B cell (primary cell): ENCODE results near the gene PCIF1. TPM values are rescaled to one million over a fixed set of nuclear protein-coding genes. Genes with fewer than 3 reads are reported as not detected.

Source experiments
- ATAC-seq: fragments of 200-7000 bp; cut with Tn5 transposase; one replicate; pipeline ENCODE4 v1.10.0; 2021; ENCODE audit warnings: low read depth, mild to moderate bottlenecking, moderate number of reproducible peaks, moderate library complexity
- CTCF ChIA-PET: fragments of 350-600 bp; sonication (Branson Sonifier 250); formaldehyde crosslinking; loops from one replicate; lab custom pipeline; 2021; ENCODE audit warnings: antibody characterized with exemption, inconsistent platforms; lab: Charles Lee
- POLR2A ChIA-PET: fragments of 350-600 bp; sonication (Branson Sonifier 250); formaldehyde crosslinking; loops from one replicate; lab custom pipeline; 2021; ENCODE audit warnings: antibody characterized with exemption; lab: Charles Lee
- DNase-seq: peaks from one replicate; pipeline ENCODE4 v3.0.0; 2013
- H2AFZ ChIP-seq: 2 replicates; pipeline ENCODE4 v1.6.1; 2012; ENCODE audit warnings: mild to moderate bottlenecking, low read depth, low read length; ENCODE audit not compliant: insufficient read depth, poor library complexity, severe bottlenecking
- H3K27ac ChIP-seq, 2 donors: 1 replicate in 1 of 2; 2 replicates in 1 of 2; pipeline ENCODE4 v1.5.1; 2012 to 2013; ENCODE audit warnings: low read length in 2 of 2, mild to moderate bottlenecking in 2 of 2, moderate library complexity in 1 of 2
- H3K27me3 ChIP-seq, 4 experiments: fragments of 200-600 bp in 1 of 4; sonication (generic) in 1 of 4; replicated peaks in 1 of 4; 1 replicate in 2 of 4; 2 replicates in 2 of 4; pipeline versions ENCODE4 v1.6.1 to v1.7.0; 2013 to 2016; ENCODE audit warnings: low read length in 3 of 4, mild to moderate bottlenecking in 2 of 4, mixed read lengths in 1 of 4, moderate library complexity in 1 of 4; ENCODE audit not compliant: insufficient read depth in 4 of 4, control insufficient read depth in 3 of 4; ENCODE audit errors: control extremely low read depth in 1 of 4
- H3K36me3 ChIP-seq, 2 experiments: replicated peaks in 1 of 2; 1 replicate in 1 of 2; 2 replicates in 1 of 2; pipeline versions ENCODE4 v1.6.1 to v1.7.1; 2013; ENCODE audit warnings: low read length in 1 of 2; ENCODE audit not compliant: insufficient read depth in 2 of 2, control insufficient read depth in 1 of 2; ENCODE audit errors: control extremely low read depth in 1 of 2, extremely low read depth in 1 of 2
- H3K4me1 ChIP-seq, 2 donors: fragments of 200-600 bp in 1 of 2; sonication (generic) in 1 of 2; 1 replicate in 1 of 2; 2 replicates in 1 of 2; pipeline versions ENCODE4 v1.5.1 to v1.6.1; 2013 to 2017; ENCODE audit warnings: low read length in 2 of 2; ENCODE audit not compliant: control insufficient read depth in 2 of 2, insufficient read depth in 2 of 2
- H3K4me2 ChIP-seq: replicated peaks from 2 replicates; pipeline ENCODE3; 2012; ENCODE audit warnings: mild to moderate bottlenecking, low read depth, low read length; ENCODE audit not compliant: poor library complexity, severe bottlenecking
- H3K4me3 ChIP-seq, 5 experiments: fragments of 200-600 bp in 1 of 5; sonication (generic) in 1 of 5; 1 replicate in 3 of 5; 2 replicates in 2 of 5; pipeline versions ENCODE4 v1.5.1 to v1.7.0; 2011 to 2016; ENCODE audit warnings: low read length in 4 of 5, mild to moderate bottlenecking in 4 of 5, low read depth in 2 of 5, control low read depth in 1 of 5, moderate library complexity in 1 of 5; ENCODE audit not compliant: insufficient read depth in 1 of 5; ENCODE audit errors: control extremely low read depth in 1 of 5, extremely low read depth in 1 of 5
- H3K79me2 ChIP-seq: fragments of 200-600 bp; sonication (generic); one replicate; pipeline ENCODE4 v1.6.0; 2016; ENCODE audit warnings: low read length; ENCODE audit not compliant: control insufficient read depth, insufficient read depth
- H3K9ac ChIP-seq: fragments of 200-600 bp; sonication (generic); 2 replicates; pipeline ENCODE4 v1.6.1; 2017; ENCODE audit warnings: mild to moderate bottlenecking, low read length, moderate library complexity
- H3K9me3 ChIP-seq, 3 donors: one replicate each; pipeline versions ENCODE4 v1.6.1 to v1.7.1; 2013; ENCODE audit warnings: low read length in 2 of 3; ENCODE audit not compliant: control insufficient read depth in 2 of 3, insufficient read depth in 1 of 3; ENCODE audit errors: control extremely low read depth in 1 of 3
- H4K20me1 ChIP-seq: 2 replicates; pipeline ENCODE4 v1.6.0; 2012; ENCODE audit warnings: mild to moderate bottlenecking, low read length; ENCODE audit not compliant: insufficient read depth, control insufficient read depth, poor library complexity, severe bottlenecking
- H3K27ac Mint-ChIP-seq: one replicate; pipeline ENCODE4 v1.8.0; 2021; ENCODE audit warnings: mixed read lengths
- H3K27me3 Mint-ChIP-seq: one replicate; pipeline ENCODE4 v1.8.0; 2021; ENCODE audit warnings: mixed read lengths
- H3K4me1 Mint-ChIP-seq: one replicate; pipeline ENCODE4 v1.8.0; 2021; ENCODE audit warnings: mixed read lengths
- H3K4me3 Mint-ChIP-seq: one replicate; pipeline ENCODE4 v1.8.0; 2021; ENCODE audit warnings: mixed read lengths
- H3K9me3 Mint-ChIP-seq: one replicate; pipeline ENCODE4 v1.8.0; 2022; ENCODE audit warnings: mixed read lengths; ENCODE audit not compliant: insufficient read depth
- CTCF ChIP-seq: fragments of 200-600 bp; IDR thresholded peaks from one replicate; pipeline ENCODE4 v1.8.0; 2022; ENCODE audit warnings: antibody characterized with exemption, mild to moderate bottlenecking
- EZH2 ChIP-seq: IDR thresholded peaks from 2 replicates; pipeline ENCODE4 v1.6.1; 2012; ENCODE audit warnings: borderline replicate concordance, low read depth, mild to moderate bottlenecking, moderate library complexity, low read length; ENCODE audit not compliant: insufficient read depth, poor library complexity, severe bottlenecking
- WGBS: methylation state at CpG from one replicate; pipeline ENCODE4 v1.1.5; 2013; ENCODE audit warnings: missing lambda C conversion rate; ENCODE audit not compliant: insufficient coverage; 5-methylcytosine and 5-hydroxymethylcytosine counted together
- intact Hi-C: fragments of 100-400 bp; cut with micrococcal nuclease; formaldehyde crosslinking; loops from one replicate; pipeline ENCODE4 v1.10.0; 2022
- polyA plus RNA-seq: library from polyadenylated mRNA; depleted of rRNA; stranded (reverse); fragments of >200 nt; gene quantifications from 2 replicates; pipeline ENCODE4 v1.2.3, GENCODE V29; 2012
- total RNA-seq, 2 donors: library from RNA; stranded (reverse); fragments of 120-200 nt in 1 of 2; gene quantifications; 1 replicate in 1 of 2; 2 replicates in 1 of 2; pipeline versions ENCODE4 v1.2.3 to v1.2.4, GENCODE V29; 2013 to 2022

PCIF1 gene
- total and polyA plus RNA-seq, 2 donors (not counting 1 experiment from before 2014, with no cell fraction given) = 74.2 to 79.2 TPM

DNA sequence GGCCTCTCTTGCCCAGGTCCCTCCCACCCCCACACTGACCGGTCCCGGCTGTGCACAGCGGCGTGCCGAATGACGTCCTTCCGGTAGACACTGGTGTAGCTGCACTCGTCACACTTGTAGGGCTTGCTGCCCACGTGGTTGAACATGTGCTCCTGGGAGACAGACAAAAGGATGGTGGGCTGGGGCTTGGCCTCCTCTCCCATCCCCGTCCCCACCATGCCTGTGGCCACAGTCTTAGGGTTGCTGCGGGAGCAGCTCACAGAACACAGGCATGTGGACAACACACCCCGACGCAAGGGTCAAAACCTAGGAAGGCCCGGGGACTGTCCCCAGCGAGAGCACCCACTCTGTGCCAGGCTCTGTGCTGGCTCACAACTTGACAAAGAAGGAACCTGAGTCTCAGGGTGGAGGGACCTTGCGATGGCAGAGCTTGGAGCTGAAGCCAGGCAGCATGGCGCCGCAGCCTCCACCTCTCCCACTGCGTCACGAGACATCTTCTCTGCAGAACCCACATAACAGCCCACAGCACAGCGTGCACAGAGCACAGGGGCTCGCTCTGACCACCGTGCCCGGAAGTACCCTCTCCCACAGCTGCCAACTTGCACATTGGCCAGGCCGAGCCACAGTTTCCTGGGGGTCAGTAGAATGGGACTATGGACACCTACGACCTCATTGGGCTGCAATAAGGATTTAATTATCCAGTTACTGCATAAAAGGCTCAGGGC, 27.7 kb downstream of the PCIF1 start:
- H3K4me3 ChIP-seq = no peak overlapping the region
- WGBS = 99% methylated on average over 21 of the region's 26 CpGs
- H3K27me3 Mint-ChIP-seq = no peaks in the 10 kb centered on the region

More for the DNA sequence above, 27.7 kb downstream of the PCIF1 start:
- ATAC-seq = no peak
- POLR2A ChIA-PET = interaction anchor here (2.8 kb wide), 1 partner anchor 27 kb away, joined by 12 read pairs; the partner anchor contains the start of gene PCIF1
- Histone ChIP-seq H2AFZ (no peak overlapping the region), H3K9ac (no peak overlapping the region), H3K36me3 (peaks cover 0 to 87% of the 10 kb centered on the region in 2 experiments), H4K20me1 (peaks cover 11% of the 10 kb centered on the region), H3K27me3 (no peaks in the 10 kb centered on the region), H3K4me1 (peaks cover 0 to 9% of the 10 kb centered on the region in 2 donors), H3K9me3 (peaks cover 0 to 11% (median 0%) of the 10 kb centered on the region in 3 donors), H3K27ac (no peak overlapping the region), H3K79me2 (no peaks in the 10 kb centered on the region), H3K4me2 (no peak overlapping the region)
- no peak for DNase-seq
- peaks cover 10% of the 10 kb centered on the region for H3K4me1 Mint-ChIP-seq
- CTCF ChIA-PET = interaction anchor here (1.0 to 6.1 kb wide), 6 partner anchors 8 to 163 kb away, joined by 3 to 57 read pairs (median 13); no protein-coding TSS in a partner anchor
- H3K27ac Mint-ChIP-seq = no peak overlapping the region
- no peak for TF ChIP-seq CTCF
- TF ChIP-seq EZH2 = no peak
- intact Hi-C loops = loop anchor here (2.0 kb wide), 1 partner anchor 71 kb away; the partner anchor contains the start of genes CTSA and NEURL2
- no peaks in the 10 kb centered on the region for H3K9me3 Mint-ChIP-seq
- H3K4me3 Mint-ChIP-seq = no peak overlapping the region
